Measurements from ENCODE around the gene ZBTB42. TPM values are rescaled to one million over a fixed set of nuclear protein-coding genes. Genes with fewer than 3 reads are reported as not detected.

Gene ZBTB42
- total RNA-seq, 1 donor from 2014 or later: 6.9 TPM

GRCh38 chr14:104752423-104752734 lies 48.5 kb upstream of the ZBTB42 start:
- Histone ChIP-seq H3K27me3 (ENCODE audit: insufficient read depth, low read length) (no peaks in the 10 kb centered on the region), H2AFZ (ENCODE audit: low read depth, low read length) (peak overlapping the region; percentile 91), H3K4me3 (ENCODE audit: insufficient read depth, low read depth, low read length) (peak overlapping the region; percentile 74), H3K36me3 (ENCODE audit: insufficient read depth, low read length) (peaks cover 8% of the 10 kb centered on the region), H3K79me2 (ENCODE audit: insufficient read depth, low read length) (peaks cover 39% of the 10 kb centered on the region), H3K4me2 (ENCODE audit: low read length) (peak overlapping the region; percentile 100), H4K20me1 (ENCODE audit: insufficient read depth, low read length) (peaks cover 41% of the 10 kb centered on the region), H3K9me3 (ENCODE audit: insufficient read depth, low read depth, low read length) (no peaks in the 10 kb centered on the region), H3K9ac (ENCODE audit: low read length) (peak overlapping the region; percentile 67), H3K4me1 (ENCODE audit: insufficient read depth, low read length) (peaks cover 21% of the 10 kb centered on the region), H3K27ac (ENCODE audit: low read depth, low read length) (peak overlapping the region; percentile 82)
- TF ChIP-seq EZH2 (IDR thresholded peaks at IDR 0.05; ENCODE audit: insufficient read depth, low read length) (no peak), CTCF (IDR thresholded peaks at IDR 0.05; ENCODE audit: insufficient read depth, low read depth, low read length) (no peak)
- peaks cover 3% of the 10 kb centered on the region for H3K36me3 Mint-ChIP-seq (ENCODE audit: low read depth, unreplicated experiment)
- H3K4me3 Mint-ChIP-seq (ENCODE audit: unreplicated experiment): peak overlapping the region; percentile 91
- H3K4me1 Mint-ChIP-seq (ENCODE audit: low read depth, unreplicated experiment): peaks cover 21% of the 10 kb centered on the region
- DNase-seq (ENCODE audit: low read depth) (no peak), FAIRE-seq (no peak)
- no peak overlapping the region for H3K27ac Mint-ChIP-seq (ENCODE audit: unreplicated experiment)
- no peaks in the 10 kb centered on the region for H3K27me3 Mint-ChIP-seq (ENCODE audit: low read depth, unreplicated experiment)
- no peaks in the 10 kb centered on the region for H3K9me3 Mint-ChIP-seq (ENCODE audit: unreplicated experiment)

DNA sequence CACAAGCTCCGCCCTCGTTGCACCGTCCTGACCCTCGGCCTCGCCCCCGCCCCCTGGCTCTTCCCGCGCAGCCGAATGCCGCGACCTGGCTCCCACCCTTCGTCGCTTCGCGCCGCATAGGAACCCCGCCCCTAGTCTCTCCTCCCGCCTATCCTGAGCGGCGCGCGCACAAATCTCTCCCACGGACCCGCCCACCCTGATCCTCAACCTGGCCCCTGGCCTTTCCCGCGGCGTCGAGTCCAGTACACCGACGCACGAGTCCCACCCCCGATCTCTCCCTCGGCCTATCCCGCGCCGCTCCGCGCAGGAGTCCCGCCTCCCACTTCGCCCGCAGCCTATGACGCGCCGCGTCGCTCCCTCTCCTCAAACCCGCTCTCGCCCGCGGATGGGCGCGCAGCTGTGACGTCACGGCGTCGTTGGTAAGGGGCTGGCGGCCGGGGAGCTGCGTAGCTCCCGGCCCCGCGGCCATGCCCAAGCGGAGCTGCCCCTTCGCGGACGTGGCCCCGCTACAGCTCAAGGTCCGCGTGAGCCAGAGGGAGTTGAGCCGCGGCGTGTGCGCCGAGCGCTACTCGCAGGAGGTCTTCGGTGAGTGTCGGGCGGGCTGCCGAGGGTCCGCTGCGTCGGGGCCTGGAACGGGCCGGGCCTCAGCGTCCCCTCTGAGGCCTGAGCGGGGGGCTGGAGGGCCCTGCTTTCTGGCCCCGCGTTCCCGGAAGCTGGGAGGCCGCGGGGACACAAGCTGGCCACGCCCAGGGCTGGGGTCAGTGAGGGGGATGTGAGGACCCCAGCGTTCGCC lies 48.0 kb upstream of the ZBTB42 start, which contains the start of gene SIVA1:
Gene SIVA1, plus strand, starts transcription at position 413 of the 793 bp plus-strand sequence. Its CDS starts 55 bp downstream, at position 468.
- FAIRE-seq (peak; percentile 17), DNase-seq (ENCODE audit: low read depth) (peak; percentile 97)
- Histone ChIP-seq H3K27ac (ENCODE audit: low read depth, low read length) (peak within 1 kb of the TSS; percentile 82), H3K79me2 (ENCODE audit: insufficient read depth, low read length) (peaks cover 44% of the 10 kb centered on the region), H3K4me2 (ENCODE audit: low read length) (peak within 1 kb of the TSS; percentile 100), H3K36me3 (ENCODE audit: insufficient read depth, low read length) (peaks cover 8% of the 10 kb centered on the region), H3K4me3 (ENCODE audit: insufficient read depth, low read depth, low read length) (peak within 1 kb of the TSS; percentile 74), H3K9me3 (ENCODE audit: insufficient read depth, low read depth, low read length) (no peaks in the 10 kb centered on the region), H3K27me3 (ENCODE audit: insufficient read depth, low read length) (no peaks in the 10 kb centered on the region), H3K9ac (ENCODE audit: low read length) (peak within 1 kb of the TSS; percentile 90), H3K4me1 (ENCODE audit: insufficient read depth, low read length) (peaks cover 21% of the 10 kb centered on the region), H2AFZ (ENCODE audit: low read depth, low read length) (peak within 1 kb of the TSS; percentile 91), H4K20me1 (ENCODE audit: insufficient read depth, low read length) (peaks cover 47% of the 10 kb centered on the region)
- H3K27ac Mint-ChIP-seq (ENCODE audit: unreplicated experiment): peak within 1 kb of the TSS; percentile 89
- no peaks in the 10 kb centered on the region for H3K9me3 Mint-ChIP-seq (ENCODE audit: unreplicated experiment)
- H3K27me3 Mint-ChIP-seq (ENCODE audit: low read depth, unreplicated experiment): no peaks in the 10 kb centered on the region
- H3K36me3 Mint-ChIP-seq (ENCODE audit: low read depth, unreplicated experiment): peaks cover 3% of the 10 kb centered on the region
- H3K4me3 Mint-ChIP-seq (ENCODE audit: unreplicated experiment): peak within 1 kb of the TSS; percentile 91
- no peak for TF ChIP-seq EZH2 (IDR thresholded peaks at IDR 0.05; ENCODE audit: insufficient read depth, low read length)
- TF ChIP-seq CTCF (IDR thresholded peaks at IDR 0.05; ENCODE audit: insufficient read depth, low read depth, low read length): no peak
- peaks cover 21% of the 10 kb centered on the region for H3K4me1 Mint-ChIP-seq (ENCODE audit: low read depth, unreplicated experiment)

All from astrocyte (in vitro differentiated cells and primary cell).